RWPE2 (cell line): ENCODE data around the gene JMJD8.

Experiments
- ATAC-seq: fragments of 200-7000 bp; cut with Tn5 transposase; 3 replicates; pipeline ENCODE4 v1.9.1; 2021; ENCODE audit warnings: low read depth
- DNase-seq: peaks from one replicate; pipeline ENCODE4 v3.0.0-alpha.2; 2020; ENCODE audit warnings: low spot score
- H3K27ac ChIP-seq: fragments of 450-650 bp; 2 replicates; pipeline ENCODE4 v1.5.1; 2017; ENCODE audit warnings: mild to moderate bottlenecking; ENCODE audit not compliant: poor library complexity, severe bottlenecking
- H3K27me3 ChIP-seq: fragments of 250-450 bp; sonication (Bioruptor Pico); 2 replicates; pipeline ENCODE4 v1.5.1; 2021; ENCODE audit warnings: mild to moderate bottlenecking, moderate library complexity; ENCODE audit not compliant: insufficient read depth, poor library complexity, severe bottlenecking
- H3K36me3 ChIP-seq: fragments of 250-450 bp; sonication (Bioruptor Pico); 2 replicates; pipeline ENCODE4 v1.5.1; 2020; ENCODE audit warnings: low read depth, mild to moderate bottlenecking, moderate library complexity
- H3K4me1 ChIP-seq: fragments of 250-450 bp; sonication (Bioruptor Pico); 2 replicates; pipeline ENCODE4 v1.5.1; 2021; ENCODE audit warnings: mild to moderate bottlenecking, moderate library complexity; ENCODE audit not compliant: insufficient read depth, poor library complexity, severe bottlenecking
- H3K4me3 ChIP-seq: fragments of 250-450 bp; sonication (Bioruptor Pico); 2 replicates; pipeline ENCODE4 v1.5.1; 2021; ENCODE audit warnings: mild to moderate bottlenecking, moderate library complexity; ENCODE audit not compliant: severe bottlenecking
- H3K9me3 ChIP-seq: fragments of 250-450 bp; sonication (Bioruptor Pico); 2 replicates; pipeline ENCODE4 v1.5.1; 2021; ENCODE audit warnings: mild to moderate bottlenecking, moderate library complexity; ENCODE audit not compliant: severe bottlenecking
- CTCF ChIP-seq: fragments of 450-650 bp; IDR thresholded peaks from one replicate; pipeline ENCODE4 v1.5.1; 2017; ENCODE audit warnings: mild to moderate bottlenecking, moderate library complexity; ENCODE audit not compliant: poor library complexity, severe bottlenecking

The JMJD8 gene

GRCh38 chr16:669666-670065 is 14.5 kb downstream of the JMJD8 start:
- ATAC-seq (no peak), DNase-seq (no peak)
- Histone ChIP-seq H3K27me3 (no peaks in the 10 kb centered on the region), H3K4me1 (no peaks in the 10 kb centered on the region), H3K36me3 (peaks cover 46% of the 10 kb centered on the region), H3K9me3 (no peaks in the 10 kb centered on the region), H3K4me3 (no peak overlapping the region), H3K27ac (no peak overlapping the region)
- no peak for TF ChIP-seq CTCF

DNA sequence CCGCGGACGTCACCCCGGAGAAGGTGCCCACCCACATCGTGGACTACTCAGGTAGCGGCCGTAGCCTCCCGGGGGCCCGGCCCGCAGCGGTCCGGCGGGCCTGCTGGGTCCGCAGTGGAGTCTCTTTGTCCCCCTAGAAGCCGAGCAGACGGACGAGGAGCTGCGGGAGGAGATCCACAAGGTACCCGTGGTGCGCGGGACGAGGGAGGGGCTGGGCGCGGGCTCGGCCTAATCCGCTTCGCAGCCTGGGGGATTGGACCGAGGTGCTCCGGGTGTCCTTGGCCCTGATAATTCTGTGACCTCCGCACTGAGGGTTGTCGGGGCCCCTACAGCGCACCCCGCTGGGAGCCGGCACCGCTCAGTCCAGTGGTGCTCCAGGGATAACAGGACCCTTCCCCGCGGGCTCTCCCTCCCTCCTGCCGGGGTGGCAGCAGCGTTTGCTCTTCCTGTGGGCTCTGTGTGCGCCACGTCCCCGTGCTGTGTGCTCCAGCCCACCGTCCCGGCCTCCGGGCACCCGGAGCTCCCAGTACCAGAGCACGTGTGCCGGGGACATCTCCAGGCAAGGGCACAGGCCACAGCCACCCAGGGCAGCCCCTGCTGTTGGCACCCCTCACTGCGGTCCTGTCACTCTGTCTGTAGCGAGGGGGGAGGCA is 15.5 kb downstream of the JMJD8 start:
- no peaks in the 10 kb centered on the region for H3K9me3 ChIP-seq
- no peak for DNase-seq
- ATAC-seq: peak; percentile 7; the same call in 1 of the 3 replicates
- H3K4me3 ChIP-seq: peak overlapping the region; percentile 72
- peak overlapping the region; percentile 68 for H3K27ac ChIP-seq
- peaks cover 39% of the 10 kb centered on the region for H3K36me3 ChIP-seq
- no peak for TF ChIP-seq CTCF
- H3K27me3 ChIP-seq: no peaks in the 10 kb centered on the region
- H3K4me1 ChIP-seq: no peaks in the 10 kb centered on the region

DNA sequence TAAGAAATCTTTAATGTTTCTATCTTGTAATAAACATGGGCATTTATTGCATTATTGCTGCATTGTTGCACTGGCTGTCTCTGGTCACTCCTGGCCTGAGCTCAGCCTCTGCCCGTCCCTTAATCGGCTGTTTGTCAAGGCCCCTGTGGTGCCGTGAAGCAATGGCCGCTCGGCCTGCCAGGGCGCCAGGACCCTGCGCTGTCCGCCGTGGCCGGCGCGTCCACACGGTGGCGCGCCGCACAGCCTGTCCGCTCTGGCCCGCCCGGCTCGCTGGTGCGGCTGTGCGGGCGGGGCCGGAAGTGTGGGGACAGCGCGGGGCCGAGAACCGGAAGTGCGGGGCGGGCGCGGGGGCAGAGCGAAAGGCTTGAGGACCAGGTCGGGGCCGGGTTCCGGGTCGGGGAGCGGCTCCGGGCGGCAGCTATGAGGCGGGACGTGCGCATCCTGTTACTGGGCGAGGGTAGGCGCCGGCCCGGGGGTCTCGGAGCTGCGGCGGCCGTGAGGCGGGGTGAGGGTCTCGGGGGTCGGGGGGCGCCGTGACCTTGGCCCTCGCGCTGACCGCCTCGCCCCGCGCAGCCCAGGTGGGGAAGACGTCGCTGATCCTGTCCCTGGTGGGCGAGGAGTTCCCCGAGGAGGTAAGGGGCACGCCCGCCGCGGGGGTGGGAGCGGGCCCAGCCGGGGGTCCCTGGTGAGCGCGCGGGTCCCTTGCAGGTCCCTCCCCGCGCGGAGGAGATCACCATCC is 16.2 kb downstream of the JMJD8 start, which contains the start of gene RHOT2:
RHOT2 (plus strand) TSS at position 353 of the 739 bp plus-strand sequence; CDS start at position 421, 68 bp downstream.
- Histone ChIP-seq H3K27ac (peak within 1 kb of the TSS; percentile 68), H3K27me3 (no peaks in the 10 kb centered on the region), H3K9me3 (no peaks in the 10 kb centered on the region), H3K4me1 (no peaks in the 10 kb centered on the region), H3K4me3 (peak within 1 kb of the TSS; percentile 72), H3K36me3 (peaks cover 35% of the 10 kb centered on the region)
- DNase-seq (peak; percentile 91), ATAC-seq (peak; percentile 90)
- TF ChIP-seq CTCF: peak; percentile 97

GRCh38 chr16:667113-667779 is 16.9 kb downstream of the JMJD8 start:
- H3K27ac ChIP-seq: peak overlapping the region; percentile 68
- H3K36me3 ChIP-seq: peaks cover 34% of the 10 kb centered on the region

More at GRCh38 chr16:667113-667779, 16.9 kb downstream of the JMJD8 start:
- no peaks in the 10 kb centered on the region for H3K9me3 ChIP-seq
- DNase-seq (no peak), ATAC-seq (no peak)
- peak overlapping the region; percentile 72 for H3K4me3 ChIP-seq
- no peak for TF ChIP-seq CTCF
- H3K4me1 ChIP-seq: no peaks in the 10 kb centered on the region
- H3K27me3 ChIP-seq: no peaks in the 10 kb centered on the region
